ENCODE measurements around the gene BARHL1. TPM values are rescaled to one million over a fixed set of nuclear protein-coding genes. Genes with fewer than 3 reads are reported as not detected.

BARHL1 gene
- total and polyA plus RNA-seq, 2 of the 4 experiments (the other 2 are of a cell fraction) = not detected

DNA sequence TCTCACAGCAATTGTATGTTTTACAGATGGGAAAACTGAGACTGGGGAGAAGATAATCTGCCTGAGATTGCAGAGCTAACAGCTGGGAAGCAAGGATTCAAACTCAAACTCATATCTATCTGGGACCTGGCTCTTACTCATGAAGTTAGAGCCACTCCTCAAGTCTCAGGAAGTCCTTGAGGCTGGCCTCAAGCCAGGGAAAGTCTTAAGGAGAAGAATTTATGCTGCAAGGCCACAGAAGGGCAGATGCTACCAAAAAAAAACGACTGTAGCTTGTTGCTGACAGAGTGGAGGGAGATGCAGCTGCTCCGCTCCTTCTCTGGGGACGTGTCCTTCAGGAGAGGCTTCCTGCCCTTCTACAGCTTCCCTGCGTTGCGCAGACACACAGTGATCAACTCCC lies 39.8 kb downstream of the BARHL1 start:
- Histone ChIP-seq H3K9me3 (ENCODE audit: control insufficient read depth, insufficient read depth, low read length) (no peaks in the 10 kb centered on the region), H3K9me1 (ENCODE audit: insufficient read depth, low read length) (no peaks in the 10 kb centered on the region; the same call in 1 of the 2 replicates), H4K20me1 (ENCODE audit: insufficient read depth, low read length) (no peaks in the 10 kb centered on the region), H4K8ac (ENCODE audit: low read depth in 2 of 2, low read length in 2 of 2) (no peak overlapping the region), H2BK5ac (ENCODE audit: low read depth, low read length, poor library complexity, severe bottlenecking) (no peak overlapping the region), H3K79me1 (ENCODE audit: low read depth in 1 of 2, low read length in 2 of 2) (no peaks in the 10 kb centered on the region; a peak in 1 of 4 replicates), H2BK15ac (ENCODE audit: low read depth, low read length) (no peak overlapping the region), H3K14ac (replicated peaks; ENCODE audit: low read depth, low read length) (no peak overlapping the region), H3K27ac (ENCODE audit: insufficient read depth, low read length) (no peak overlapping the region), H3K4ac (ENCODE audit: low read depth, low read length) (no peak overlapping the region), H2BK120ac (ENCODE audit: low read depth, low read length) (no peak overlapping the region), H3K56ac (ENCODE audit: extremely low read depth, insufficient read depth, low read length) (no peak overlapping the region), H3K4me3 (ENCODE audit: insufficient read depth, low read depth, low read length) (no peak overlapping the region), H3K23ac (ENCODE audit: low read depth, low read length) (no peak overlapping the region), H3K27me3 (ENCODE audit: control insufficient read depth, insufficient read depth, low read length) (no peaks in the 10 kb centered on the region), H4K91ac (ENCODE audit: insufficient read depth, low read depth, low read length) (no peak overlapping the region), H3K4me1 (ENCODE audit: control insufficient read depth, insufficient read depth, low read length) (no peaks in the 10 kb centered on the region), H2AFZ (replicated peaks; ENCODE audit: low read length, poor library complexity) (no peak overlapping the region), H2BK20ac (ENCODE audit: low read depth, low read length) (no peak overlapping the region), H3K4me2 (ENCODE audit: low read depth, low read length) (no peak overlapping the region), H3K18ac (ENCODE audit: low read depth, low read length) (no peak overlapping the region), H2AK5ac (ENCODE audit: low read depth, low read length) (no peak overlapping the region), H2AK9ac (replicated peaks; ENCODE audit: low read depth, low read length, poor library complexity) (peak overlapping the region; percentile 42), H4K5ac (ENCODE audit: low read depth, low read length) (no peak overlapping the region), H3K9ac (ENCODE audit: low read depth, low read length) (no peak overlapping the region), H3K36me3 (ENCODE audit: control insufficient read depth, insufficient read depth, low read length) (peaks cover 23% of the 10 kb centered on the region)
- 66% methylated on average over 3 of the region's 5 CpGs; no CpG with 5 or more reads in 1 of the 2 experiments for WGBS, 2 experiments (ENCODE audit: extremely low coverage in 2 of 2, insufficient read length in 1 of 2)
- dilution Hi-C loops (cut with HindIII; ENCODE audit: low sequenced_read_pairs, unreplicated experiment) (no loop called here), in situ Hi-C loops (cut with MboI; ENCODE audit: low sequenced_read_pairs) (no loop called here), intact Hi-C loops (cut with micrococcal nuclease) (no loop called here)
- TF ChIP-seq RFX5 (IDR thresholded peaks at IDR 0.05; ENCODE audit: low read depth, low read length) (no peak), CEBPB (IDR thresholded peaks at IDR 0.05; ENCODE audit: low read depth, low read length) (no peak), NFE2L2 (IDR thresholded peaks at IDR 0.05; ENCODE audit: low read depth, low read length) (no peak)
- DNase-seq (peak; percentile 58), ATAC-seq (ENCODE audit: low read depth) (no peak)
- ChIA-PET POLR2A (ENCODE audit: unreplicated experiment) (no interaction called here), CTCF (interaction anchor here (0.5 to 0.6 kb wide), 2 partner anchors 38 to 1936 kb away, joined by 3 to 5 read pairs; no protein-coding TSS in a partner anchor)
- BruUV-seq (replicated peaks) = no TSS peak

Measured in IMR-90 (cell line).